H1 (cell line): Measurements from ENCODE around the gene BASP1. TPM values are rescaled to one million over a fixed set of nuclear protein-coding genes. Genes with fewer than 3 reads are reported as not detected.

Experiments
- CTCF ChIA-PET: fragments of 300-600 bp; sonication (Branson Sonifier 250); formaldehyde crosslinking; loops from one replicate; lab custom pipeline; 2021; ENCODE audit not compliant: partially characterized antibody; lab: Charles Lee
- POLR2A ChIA-PET: fragments of 300-600 bp; sonication (Branson Sonifier 250); formaldehyde crosslinking; loops from one replicate; lab custom pipeline; 2021; ENCODE audit warnings: inconsistent platforms; ENCODE audit not compliant: partially characterized antibody; lab: Charles Lee
- DNase-seq, 2 experiments: peaks; one replicate each; pipeline versions ENCODE4 v3.0.0 to v3.0.0-alpha.2; 2010 to 2022; ENCODE audit warnings: low spot score in 2 of 2, low read depth in 1 of 2, mixed read lengths in 1 of 2
- FAIRE-seq: peaks from 2 replicates; lab custom pipeline; 2011; peaks lifted over from hg19 to GRCh38; lab: Jason Lieb, UNC
- H2AFZ ChIP-seq: 2 replicates; pipeline ENCODE4 v1.8.1; 2012; ENCODE audit warnings: low read length, inconsistent platforms
- H2AK5ac ChIP-seq: 2 replicates; pipeline ENCODE4 v1.6.1; 2013; ENCODE audit warnings: low read depth, low read length
- H2BK120ac ChIP-seq: replicated peaks from 2 replicates; pipeline ENCODE3; 2013; ENCODE audit warnings: low read depth, low read length, inconsistent platforms
- H2BK12ac ChIP-seq: 2 replicates; pipeline ENCODE4 v1.6.1; 2013; ENCODE audit warnings: low read depth, low read length
- H2BK15ac ChIP-seq: 2 replicates; pipeline ENCODE4 v1.6.1; 2013; ENCODE audit warnings: low read length
- H2BK20ac ChIP-seq: 2 replicates; pipeline ENCODE4 v1.6.1; 2013; ENCODE audit warnings: low read length
- H2BK5ac ChIP-seq: 2 replicates; pipeline ENCODE4 v1.6.1; 2013; ENCODE audit warnings: low read depth, low read length
- H3K14ac ChIP-seq: 2 replicates; pipeline ENCODE4 v1.6.1; 2013; ENCODE audit warnings: inconsistent platforms; ENCODE audit not compliant: insufficient read length
- H3K18ac ChIP-seq: 2 replicates; pipeline ENCODE4 v1.6.1; 2013; ENCODE audit warnings: low read length; ENCODE audit errors: extremely low read depth
- H3K23ac ChIP-seq: 2 replicates; pipeline ENCODE4 v1.6.1; 2013; ENCODE audit warnings: inconsistent platforms; ENCODE audit not compliant: insufficient read length
- H3K23me2 ChIP-seq: 2 replicates; pipeline ENCODE4 v1.6.1; 2013; ENCODE audit warnings: low read depth, low read length
- H3K27ac ChIP-seq: 2 replicates; pipeline ENCODE4 v1.6.1; 2011; ENCODE audit warnings: low read depth, low read length, inconsistent platforms
- H3K27me3 ChIP-seq, 4 experiments: replicated peaks in 1 of 4; 1 replicate in 1 of 4; 2 replicates in 3 of 4; pipeline versions ENCODE4 v1.6.1 to v1.8.1; 2011 to 2013; ENCODE audit warnings: low read length in 3 of 4, mild to moderate bottlenecking in 3 of 4, inconsistent platforms in 2 of 4, mixed read lengths in 2 of 4, moderate library complexity in 1 of 4; ENCODE audit not compliant: control insufficient read depth in 3 of 4, insufficient read depth in 3 of 4; ENCODE audit errors: extremely low read depth in 1 of 4
- H3K36me3 ChIP-seq, 4 experiments: 2 replicates each; pipeline versions ENCODE4 v1.6.1 to v1.8.1; 2011 to 2013; ENCODE audit warnings: mild to moderate bottlenecking in 4 of 4, low read length in 3 of 4, moderate library complexity in 2 of 4, control low read depth in 1 of 4, inconsistent platforms in 1 of 4; ENCODE audit not compliant: insufficient read depth in 4 of 4, control insufficient read depth in 2 of 4
- H3K4ac ChIP-seq: replicated peaks from 2 replicates; pipeline ENCODE3; 2013; ENCODE audit warnings: low read length, low read depth, mixed read lengths, inconsistent platforms; ENCODE audit not compliant: insufficient read length
- H3K4me1 ChIP-seq, 4 experiments: replicated peaks in 1 of 4; 1 replicate in 1 of 4; 2 replicates in 3 of 4; pipeline versions ENCODE4 v1.6.1 to v1.8.1; 2011 to 2013; ENCODE audit warnings: low read length in 3 of 4, inconsistent platforms in 2 of 4, mixed read lengths in 1 of 4; ENCODE audit not compliant: insufficient read depth in 4 of 4, control insufficient read depth in 3 of 4
- H3K4me2 ChIP-seq, 2 experiments: 2 replicates each; pipeline versions ENCODE4 v1.6.1 to v1.8.1; 2011 to 2013; ENCODE audit warnings: low read depth in 2 of 2, low read length in 2 of 2, control low read depth in 1 of 2, inconsistent platforms in 1 of 2, mild to moderate bottlenecking in 1 of 2; ENCODE audit not compliant: insufficient read depth in 1 of 2
- H3K4me3 ChIP-seq, 4 experiments: fragments of 200-600, 300-600 bp in 1 of 4; sonication (generic), shearing (Covaris generic), sonication (Bioruptor Twin) in 1 of 4; 2 replicates each; pipeline versions ENCODE4 v1.5.1 to v1.8.1; 2011 to 2016; ENCODE audit warnings: low read length in 4 of 4, low read depth in 3 of 4, control low read depth in 2 of 4, inconsistent platforms in 2 of 4, mild to moderate bottlenecking in 2 of 4, mixed read lengths in 1 of 4, moderate library complexity in 1 of 4; ENCODE audit not compliant: insufficient read depth in 2 of 4; ENCODE audit errors: extremely low read depth in 1 of 4
- H3K56ac ChIP-seq: replicated peaks from 2 replicates; pipeline ENCODE3; 2013; ENCODE audit warnings: low read depth, mild to moderate bottlenecking, mixed read lengths, low read length, inconsistent platforms; ENCODE audit not compliant: insufficient read length
- H3K79me1 ChIP-seq: 2 replicates; pipeline ENCODE4 v1.6.1; 2013; ENCODE audit warnings: low read depth, low read length, control low read depth
- H3K79me2 ChIP-seq, 2 experiments: 2 replicates each; pipeline versions ENCODE4 v1.6.1 to v1.8.1; 2012 to 2013; ENCODE audit warnings: low read length in 2 of 2, mild to moderate bottlenecking in 2 of 2, inconsistent platforms in 1 of 2; ENCODE audit not compliant: insufficient read depth in 2 of 2, control insufficient read depth in 1 of 2
- H3K9ac ChIP-seq, 4 experiments: replicated peaks in 1 of 4; 1 replicate in 1 of 4; 2 replicates in 3 of 4; pipeline versions ENCODE4 v1.6.1 to v1.8.1; 2011 to 2013; ENCODE audit warnings: low read depth in 3 of 4, low read length in 3 of 4, control low read depth in 2 of 4, mild to moderate bottlenecking in 2 of 4, moderate library complexity in 2 of 4, inconsistent platforms in 1 of 4; ENCODE audit errors: extremely low read depth in 1 of 4
- H3K9me3 ChIP-seq, 2 experiments: 2 replicates each; pipeline versions ENCODE4 v1.6.1 to v1.8.1; 2012 to 2013; ENCODE audit warnings: mild to moderate bottlenecking in 2 of 2, moderate library complexity in 2 of 2, control low read depth in 1 of 2, inconsistent platforms in 1 of 2, low read depth in 1 of 2, low read length in 1 of 2, mixed read lengths in 1 of 2; ENCODE audit not compliant: insufficient read depth in 2 of 2
- H4K20me1 ChIP-seq, 2 experiments: replicated peaks in 1 of 2; 2 replicates each; pipeline versions ENCODE3 to v1.8.1; 2011 to 2013; ENCODE audit warnings: inconsistent platforms in 2 of 2, low read length in 2 of 2, mild to moderate bottlenecking in 1 of 2; ENCODE audit not compliant: insufficient read depth in 2 of 2, control insufficient read depth in 1 of 2
- H4K5ac ChIP-seq: 2 replicates; pipeline ENCODE4 v1.6.1; 2013; ENCODE audit warnings: low read length, low read depth, mixed read lengths, inconsistent platforms; ENCODE audit not compliant: insufficient read length
- H4K8ac ChIP-seq: 2 replicates; pipeline ENCODE4 v1.8.0; 2013; ENCODE audit warnings: mild to moderate bottlenecking, moderate library complexity, low read length, inconsistent platforms; ENCODE audit not compliant: insufficient read depth; ENCODE audit errors: extremely low read depth
- H4K91ac ChIP-seq: replicated peaks from 2 replicates; pipeline ENCODE3; 2013; ENCODE audit warnings: low read length, mixed read lengths, inconsistent platforms; ENCODE audit not compliant: insufficient read length
- CBX8 ChIP-seq: fragments of 300-800, 300-1000 bp; sonication (generic); IDR thresholded peaks from 2 replicates; pipeline ENCODE4 v1.7.1; 2016; ENCODE audit warnings: low read depth, low read length, borderline replicate concordance
- RNF2 ChIP-seq: fragments of 200-900, 300-1000 bp; sonication (generic); IDR thresholded peaks from 2 replicates; pipeline ENCODE4 v1.7.1; 2016; ENCODE audit warnings: borderline replicate concordance, low read depth, mild to moderate bottlenecking, antibody characterized with exemption, low read length; ENCODE audit not compliant: poor library complexity, severe bottlenecking; ENCODE audit errors: missing control alignments
- SP2 ChIP-seq: IDR thresholded peaks from 2 replicates; pipeline ENCODE4 v1.6.1; 2012; ENCODE audit warnings: mild to moderate bottlenecking, low read length, inconsistent platforms
- WGBS, 2 experiments: shearing (Covaris generic) in 1 of 2; methylation state at CpG; one replicate each; pipeline versions ENCODE4 v1.1.6 to v1.1.7; 2013 to 2015; ENCODE audit warnings: low lambda C conversion rate in 2 of 2, mixed read lengths in 2 of 2, inconsistent platforms in 1 of 2, low coverage in 1 of 2, missing lambda C conversion rate in 1 of 2; ENCODE audit not compliant: insufficient replicate concordance in 2 of 2, insufficient coverage in 1 of 2, insufficient read length in 1 of 2; ENCODE audit errors: extremely low coverage in 1 of 2, missing lambda C conversion rate in 1 of 2; 5-methylcytosine and 5-hydroxymethylcytosine counted together
- polyA plus RNA-seq, 7 experiments: library from polyadenylated mRNA; depleted of rRNA in 3 of 7; stranded (reverse) in 5 of 7; unstranded in 2 of 7; fragments of >200 nt in 5 of 7; fragments of 200-250 nt in 2 of 7; gene quantifications; 1 replicate in 5 of 7; 2 replicates in 1 of 7; 4 replicates in 1 of 7; pipeline versions ENCODE4 v1.2.1 to v1.2.3, GENCODE V29; 2011 to 2013; ENCODE audit warnings: missing spikeins in 2 of 7, mixed read lengths in 2 of 7
- total RNA-seq: library from RNA; stranded (reverse); fragmentation: NEBNext Ultra II Directional; extraction: Animal tissue kit (Norgen Biotek cat#: 25700); gene quantifications from 2 replicates; pipeline ENCODE4 v1.2.1, GENCODE V29; 2021

Gene BASP1
- total and polyA plus RNA-seq, 2 of the 8 experiments (the other 6 are each of a cell fraction or from before 2014, with no cell fraction given): 95.2 to 104 TPM

GRCh38 chr5:17243287-17244063 lies 26.0 kb downstream of the BASP1 start:
- Histone ChIP-seq H2BK5ac (no peak overlapping the region), H4K91ac (no peak overlapping the region), H3K18ac (no peak overlapping the region), H3K79me2 (peaks cover 4 to 90% of the 10 kb centered on the region in 2 experiments), H2AFZ (no peak overlapping the region), H4K8ac (no peak overlapping the region), H3K79me1 (peaks cover 11% of the 10 kb centered on the region), H3K27ac (no peak overlapping the region), H4K20me1 (peaks cover 9 to 10% of the 10 kb centered on the region in 2 experiments), H2BK120ac (no peak overlapping the region), H2BK15ac (no peak overlapping the region), H2AK5ac (no peak overlapping the region), H3K36me3 (peaks cover 0 to 3% (median 2%) of the 10 kb centered on the region in 4 experiments; a peak in 3 of 8 replicates), H3K4me1 (peaks cover 0 to 3% (median 2%) of the 10 kb centered on the region in 4 experiments; a peak in 3 of 7 replicates), H3K23me2 (no peaks in the 10 kb centered on the region), H3K4ac (no peak overlapping the region), H3K27me3 (no peaks in the 10 kb centered on the region), H3K14ac (no peak overlapping the region), H3K4me2 (no peak overlapping the region), H2BK12ac (no peak overlapping the region), H3K23ac (no peak overlapping the region), H3K4me3 (no peak overlapping the region), H3K9me3 (no peaks in the 10 kb centered on the region), H2BK20ac (no peak overlapping the region), H3K56ac (no peak overlapping the region), H4K5ac (no peak overlapping the region), H3K9ac (no peak overlapping the region)
- 90% methylated on average over 12 of the region's 12 CpGs; no CpG with 5 or more reads in 1 of the 2 experiments for whole genome bisulfite sequencing, 2 experiments
- TF ChIP-seq CBX8 (no peak), RNF2 (no peak), SP2 (no peak)
- POLR2A ChIA-PET: no interaction called here
- CTCF ChIA-PET: interaction anchor here (0.6 kb wide), 1 partner anchor 19 kb away, joined by 6 read pairs; no protein-coding TSS in a partner anchor
- no peak for DNase-seq
- FAIRE-seq: no peak
